Measurements from ENCODE around the gene NUP43. TPM values are rescaled to one million over a fixed set of nuclear protein-coding genes. Genes with fewer than 3 reads are reported as not detected.
"Not testable (repeated sequence)": the region's sequence is repeated elsewhere in the genome, so short reads cannot be mapped to it uniquely, and the experiment has no call there.

Gene NUP43, protein sequence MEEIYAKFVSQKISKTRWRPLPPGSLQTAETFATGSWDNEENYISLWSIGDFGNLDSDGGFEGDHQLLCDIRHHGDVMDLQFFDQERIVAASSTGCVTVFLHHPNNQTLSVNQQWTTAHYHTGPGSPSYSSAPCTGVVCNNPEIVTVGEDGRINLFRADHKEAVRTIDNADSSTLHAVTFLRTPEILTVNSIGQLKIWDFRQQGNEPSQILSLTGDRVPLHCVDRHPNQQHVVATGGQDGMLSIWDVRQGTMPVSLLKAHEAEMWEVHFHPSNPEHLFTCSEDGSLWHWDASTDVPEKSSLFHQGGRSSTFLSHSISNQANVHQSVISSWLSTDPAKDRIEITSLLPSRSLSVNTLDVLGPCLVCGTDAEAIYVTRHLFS
- total RNA-seq (2014; rRNA removed; shearing (Covaris generic)) = 70.0 and 93.3 TPM in 2 replicates

DNA sequence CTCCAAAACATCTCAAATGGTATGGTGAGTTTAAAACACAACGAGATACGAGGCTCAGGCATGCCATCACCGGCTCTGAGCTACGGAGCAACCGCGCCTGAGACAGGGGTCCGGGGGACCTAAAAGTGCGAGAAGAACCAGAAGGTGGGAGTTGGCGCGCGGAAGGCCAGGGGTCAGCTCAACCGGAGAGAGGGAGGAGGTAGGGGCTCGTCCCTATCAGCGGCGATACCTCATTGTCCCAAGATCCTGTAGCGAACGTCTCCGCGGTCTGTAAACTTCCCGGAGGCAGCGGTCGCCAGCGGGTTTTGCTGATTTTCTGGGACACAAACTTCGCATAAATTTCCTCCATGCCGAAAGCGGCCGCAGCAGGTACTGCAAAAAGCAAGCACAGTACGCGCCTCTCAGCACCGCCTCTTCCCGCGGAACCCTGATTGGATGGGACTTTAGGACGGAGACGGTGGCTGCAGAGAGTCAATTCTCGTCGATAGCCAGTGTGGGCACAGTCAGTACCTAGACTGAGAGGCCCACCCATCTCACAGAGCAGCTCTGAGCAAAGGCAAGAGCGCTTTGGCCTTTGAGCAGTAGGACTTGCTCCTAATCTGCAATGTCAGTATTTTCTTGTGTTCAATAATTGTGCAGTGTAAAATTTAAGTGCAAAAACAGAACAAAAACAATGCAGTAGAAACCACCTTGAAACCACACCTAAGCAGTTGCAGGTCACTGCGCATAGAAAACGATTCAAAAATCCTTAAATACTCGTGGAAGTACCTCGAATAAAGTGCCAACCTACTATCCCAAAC, at the start of gene NUP43:
Gene NUP43, minus strand, starts transcription at position 383 of the 800 bp plus-strand sequence. Its CDS starts 34 bp downstream, at position 349.
- DNase-seq (ENCODE audit: low read depth) = peak; percentile 95

DNA sequence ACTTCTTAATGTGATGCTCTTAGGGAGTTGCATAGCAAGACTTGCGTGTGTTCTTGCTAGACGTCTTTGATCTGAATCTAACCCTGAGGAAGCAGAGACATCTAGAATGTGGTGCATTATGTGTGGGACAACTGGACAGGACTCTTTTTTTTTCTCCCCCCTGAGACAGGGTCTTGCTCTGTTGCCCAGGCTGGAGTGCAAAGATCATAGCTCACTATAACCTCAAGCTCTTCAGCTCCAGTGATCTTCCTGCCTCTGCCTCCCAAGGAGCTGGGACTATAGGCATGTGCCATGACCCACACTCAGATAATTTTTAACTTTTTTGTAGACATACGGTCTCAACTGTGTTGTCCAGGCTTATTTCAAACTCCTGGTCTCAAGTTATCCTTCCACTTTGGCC, 37.2 kb upstream of the NUP43 start:
- DNase-seq (ENCODE audit: low read depth) = no peak

DNA sequence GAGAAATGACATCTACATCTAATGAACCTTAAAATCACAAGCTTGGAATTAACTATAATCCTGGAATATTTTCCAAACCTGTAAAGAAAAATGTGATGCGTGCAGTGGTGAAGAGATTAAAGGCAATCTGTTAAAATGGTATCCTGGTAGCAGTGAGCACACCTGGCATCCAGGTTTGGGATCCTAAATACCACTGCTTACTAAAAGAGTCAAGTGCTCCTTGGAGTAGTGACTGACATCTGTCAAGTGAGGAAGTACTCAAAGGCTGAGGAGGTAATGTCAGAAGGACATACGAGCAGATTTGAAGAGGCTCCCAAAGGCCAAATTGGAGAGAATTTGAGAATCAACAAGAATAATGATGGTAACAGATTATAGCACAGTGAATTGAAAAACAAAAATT, 36.0 kb upstream of the NUP43 start:
- no peak for DNase-seq (ENCODE audit: low read depth)

DNA sequence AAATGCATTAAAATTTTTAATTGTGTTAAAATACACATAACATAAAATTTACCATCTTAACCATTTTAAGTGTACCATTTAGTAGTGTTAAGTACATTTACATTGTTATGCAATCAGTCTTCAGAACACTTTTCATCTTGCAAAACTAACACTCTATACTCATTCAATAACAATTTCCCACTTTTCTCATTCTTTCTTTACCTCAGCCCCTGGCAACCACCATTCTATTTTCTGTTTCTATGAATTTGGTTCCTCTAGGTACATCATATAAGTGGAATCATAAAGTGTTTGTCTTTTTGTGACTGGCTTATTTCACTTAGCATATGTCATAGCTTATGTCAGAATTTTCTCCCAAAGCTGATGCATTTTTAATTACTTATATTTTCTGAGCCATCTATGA, 35.4 kb upstream of the NUP43 start:
- DNase-seq (ENCODE audit: low read depth) = no peak

DNA sequence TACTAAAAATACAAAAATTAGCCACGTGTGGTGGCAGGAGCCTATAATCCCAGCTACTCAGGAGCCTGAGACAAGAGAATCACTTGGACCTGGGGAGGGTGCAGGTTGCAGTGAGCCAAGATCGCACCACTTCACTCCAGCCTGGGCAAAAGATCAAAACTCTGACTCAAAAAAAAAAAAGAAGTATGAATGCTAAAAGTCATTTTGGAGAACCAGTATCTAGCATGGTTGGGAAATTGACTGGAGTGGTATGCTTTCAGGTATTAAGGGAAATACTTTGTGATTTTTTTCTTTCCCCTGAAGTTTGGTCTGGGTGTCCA, 33.3 kb upstream of the NUP43 start:
- DNase-seq (ENCODE audit: low read depth) = no peak

DNA sequence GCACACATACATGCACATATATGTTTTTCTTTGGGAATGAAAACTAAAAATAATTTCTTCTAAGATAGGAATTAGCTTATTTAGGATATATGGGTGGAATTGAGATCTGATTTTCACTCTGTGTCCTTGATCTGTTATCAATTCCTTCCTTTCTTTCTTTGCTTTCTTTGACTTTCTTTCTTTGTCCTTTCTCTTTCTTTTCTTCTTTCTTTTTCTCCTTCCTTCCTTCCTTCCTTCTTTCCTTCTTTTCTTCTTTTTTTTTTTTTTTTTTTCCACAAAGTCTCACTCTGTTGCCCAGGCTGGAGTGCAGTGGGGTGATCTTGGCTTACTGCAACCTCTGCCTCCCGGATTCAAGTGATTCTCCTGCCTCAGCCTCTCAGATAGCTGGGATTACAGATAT, 31.3 kb upstream of the NUP43 start:
- no peak for DNase-seq (ENCODE audit: low read depth)

DNA sequence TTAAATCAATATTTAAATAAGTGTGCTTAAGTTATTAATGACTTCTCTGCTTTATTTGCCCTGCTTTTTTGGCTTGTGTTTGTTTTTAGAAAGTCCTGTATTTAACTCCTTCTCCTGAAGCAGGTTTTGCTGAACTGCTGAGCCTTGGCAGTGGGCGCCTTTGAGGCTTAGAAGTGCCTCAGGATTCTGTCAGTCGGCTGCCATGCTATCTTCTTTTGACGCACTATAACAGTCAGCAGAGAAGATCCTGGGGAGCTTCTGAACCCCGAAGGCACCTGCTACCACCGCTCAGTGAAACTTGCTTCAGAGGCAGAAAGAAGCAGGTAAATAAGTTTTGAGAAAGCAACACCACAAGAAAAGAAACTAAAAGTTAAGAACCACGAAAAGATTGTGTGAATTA, 25.6 kb upstream of the NUP43 start:
- DNase-seq (ENCODE audit: low read depth) = no peak

DNA sequence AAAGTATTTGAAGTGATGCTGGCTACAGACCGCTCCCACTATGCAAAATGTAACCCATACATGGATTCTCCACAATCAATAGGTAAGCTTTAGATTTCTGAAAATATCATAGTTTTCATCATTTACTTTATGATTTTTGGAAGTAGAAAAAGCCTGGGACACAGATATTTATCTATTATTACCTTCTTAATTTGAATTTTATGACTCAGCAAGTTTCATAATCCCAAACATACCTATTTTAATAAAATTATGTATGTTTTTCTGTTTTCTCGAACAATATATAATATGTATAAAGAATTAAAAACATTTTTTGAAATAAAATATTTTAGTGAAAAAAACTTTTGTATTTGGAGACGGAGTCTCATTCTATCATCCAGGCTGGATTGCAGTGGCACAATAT, 24.9 kb upstream of the NUP43 start:
- no peak for DNase-seq (ENCODE audit: low read depth)

DNA sequence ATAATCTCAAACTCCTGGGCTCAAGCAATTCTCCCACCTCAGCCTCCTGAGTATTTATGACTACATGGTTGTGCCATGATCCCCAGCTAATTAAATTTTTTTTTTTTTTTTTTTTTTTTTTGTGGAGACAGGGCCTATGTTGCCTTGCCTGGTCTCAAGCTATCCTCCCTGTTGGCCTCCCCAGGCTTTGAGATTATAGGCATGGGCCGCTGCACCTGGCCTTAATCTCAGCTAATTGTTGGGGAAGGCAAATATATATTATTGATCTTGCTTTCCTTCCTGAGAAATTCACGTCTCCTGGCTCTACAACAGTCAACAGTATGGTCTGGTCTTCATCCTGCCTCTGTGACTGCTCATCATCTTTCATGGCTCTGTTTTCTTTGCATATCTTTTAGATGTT, 23.3 kb upstream of the NUP43 start:
- DNase-seq (ENCODE audit: low read depth) = no peak

DNA sequence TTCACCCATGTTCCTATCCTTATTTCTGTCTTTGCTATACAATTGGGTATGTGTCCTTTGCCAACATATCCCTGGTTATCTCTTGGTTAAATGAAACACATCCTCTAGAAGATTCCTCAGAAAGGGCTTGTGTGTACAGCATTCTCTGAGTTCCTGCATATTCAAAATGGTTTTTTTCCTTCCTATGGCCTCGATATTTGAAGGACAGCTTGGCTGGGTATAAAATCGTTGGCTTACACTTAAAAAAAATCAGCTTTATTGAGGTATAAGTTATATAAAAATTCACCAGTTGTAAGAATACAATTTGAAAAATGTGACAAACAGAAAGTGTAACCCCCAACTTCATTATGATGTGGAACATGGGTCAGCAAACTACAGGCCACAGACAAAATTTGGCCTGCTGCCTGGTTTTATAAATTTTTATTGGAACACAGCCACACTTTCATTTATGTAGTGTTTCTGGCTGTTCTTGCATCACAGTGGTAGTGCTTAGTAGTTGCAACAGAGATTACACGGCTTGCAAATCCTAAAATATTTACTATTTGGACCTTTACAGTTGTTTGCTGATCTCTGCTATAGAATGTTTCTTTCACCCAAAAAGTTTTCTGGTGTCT, 19.9 kb upstream of the NUP43 start:
- DNase-seq (ENCODE audit: low read depth) = peak; percentile 89

DNA sequence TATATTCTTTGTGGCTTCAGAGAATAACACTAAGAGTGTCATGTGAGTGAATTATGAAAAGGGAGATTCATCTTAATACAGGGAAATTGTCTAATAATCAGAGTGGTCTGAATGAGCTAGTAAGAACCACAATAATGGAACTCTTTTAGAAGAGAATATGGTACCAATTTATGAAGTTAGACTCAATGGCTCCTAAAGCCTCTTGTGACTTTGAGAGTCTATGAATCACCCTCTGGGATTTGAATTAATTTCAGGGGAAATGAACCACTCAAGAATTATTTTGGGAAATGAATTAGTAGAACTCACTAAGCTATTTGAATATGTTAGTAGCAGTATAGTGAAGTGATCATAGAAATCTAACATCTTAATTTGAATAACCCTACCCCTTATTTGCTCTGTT, 17.5 kb upstream of the NUP43 start:
- DNase-seq (ENCODE audit: low read depth) = peak; percentile 36

DNA sequence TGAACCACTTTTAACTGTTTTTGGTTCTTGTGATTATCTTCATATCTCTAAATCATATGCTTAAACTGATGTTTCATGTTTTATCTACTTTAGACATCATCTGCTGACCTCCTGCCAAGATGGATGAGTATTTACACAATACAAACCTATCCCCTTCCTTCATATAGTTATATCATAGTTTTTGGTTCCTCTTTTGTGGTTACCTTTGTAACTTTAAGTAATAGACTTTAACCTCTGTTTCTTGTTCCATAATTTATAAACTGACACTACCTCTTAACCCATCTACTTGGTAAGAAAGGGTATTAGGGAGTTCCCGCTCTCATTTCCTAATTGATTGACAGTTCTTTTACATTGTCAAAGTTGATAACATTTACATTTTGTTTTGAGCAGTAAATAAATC, 15.1 kb upstream of the NUP43 start:
- DNase-seq (ENCODE audit: low read depth) = no peak

DNA sequence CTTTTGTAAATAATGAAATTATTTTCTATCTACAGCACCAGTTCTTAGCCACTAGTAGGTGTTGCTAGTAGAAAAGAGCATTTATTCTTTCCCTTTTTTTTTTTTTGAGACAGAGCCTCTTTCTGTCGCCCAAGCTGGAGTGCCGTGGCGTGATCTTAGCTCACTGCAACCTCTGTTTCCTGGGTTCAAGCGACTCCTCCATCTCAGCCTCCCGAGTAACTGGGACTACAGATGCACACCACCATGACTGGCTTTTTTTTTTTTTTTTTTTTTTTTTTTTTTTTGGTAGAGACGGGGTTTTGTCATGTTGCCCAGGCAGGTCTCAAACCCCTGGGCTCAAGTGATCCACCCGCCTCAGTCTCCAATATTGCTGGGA, 9.9 kb upstream of the NUP43 start:
- no peak for DNase-seq (ENCODE audit: low read depth)

DNA sequence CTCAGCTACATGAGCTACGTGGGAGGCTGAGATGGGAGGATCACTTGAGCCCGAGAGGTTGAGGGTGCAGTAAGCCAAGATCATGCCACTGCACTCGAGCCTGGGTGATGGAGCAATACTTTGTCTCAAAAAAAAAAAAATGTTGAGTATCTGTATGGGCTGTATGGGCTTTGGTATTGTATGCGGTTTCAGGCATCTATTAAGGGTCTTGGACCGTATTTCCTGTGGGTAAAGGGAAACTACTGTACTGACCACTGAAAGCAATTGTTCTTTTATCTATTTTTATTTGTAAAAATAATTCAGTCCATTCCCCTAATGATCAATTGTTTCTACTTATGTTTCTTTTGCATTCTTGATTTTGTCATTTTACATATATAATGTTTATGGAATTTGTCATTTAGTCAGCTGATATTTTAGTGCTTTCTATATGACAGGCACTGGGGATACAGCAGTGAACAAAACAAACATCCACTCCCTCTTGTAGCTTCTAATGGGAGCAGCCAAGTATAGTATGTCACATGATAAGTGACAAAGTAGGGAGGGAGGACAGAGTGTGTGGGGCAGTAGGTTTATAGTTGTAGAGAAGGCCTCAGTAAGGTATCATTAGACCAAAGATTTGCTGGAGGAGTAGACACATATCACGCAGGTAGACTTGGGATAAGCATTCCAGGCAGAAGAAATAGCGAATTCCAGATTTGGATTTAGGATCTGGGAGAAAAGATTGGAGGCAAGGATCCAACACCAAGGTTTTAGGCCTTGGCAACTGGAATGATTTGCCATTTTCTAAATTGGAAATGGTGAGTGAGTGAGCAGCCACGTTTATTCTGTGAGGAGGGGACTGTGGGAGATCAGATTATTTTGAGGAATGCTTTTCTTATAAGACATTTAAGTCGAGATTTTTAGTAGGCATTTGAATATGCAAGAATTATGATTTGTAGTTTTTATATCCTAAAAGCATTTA, 9.3 kb upstream of the NUP43 start:
- no peak for DNase-seq (ENCODE audit: low read depth)

DNA sequence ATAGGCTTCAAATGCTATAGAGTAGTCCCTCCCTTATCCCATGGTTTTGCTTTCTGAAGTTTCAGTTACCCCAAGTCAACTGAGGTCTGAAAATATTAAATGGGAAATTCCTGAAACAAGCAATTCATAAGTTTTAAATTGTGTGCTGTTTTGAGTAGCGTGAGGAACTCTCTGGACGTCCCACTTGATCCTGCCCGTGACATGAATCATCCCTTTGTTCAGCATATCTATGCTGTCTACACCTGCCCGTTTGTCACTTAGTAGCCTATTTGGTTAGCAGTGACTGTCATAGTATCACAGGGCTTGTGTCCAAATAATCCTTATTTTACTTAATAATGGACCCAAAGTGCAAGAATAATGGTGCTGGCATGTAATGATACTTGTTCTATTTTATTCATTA, 8.2 kb upstream of the NUP43 start:
- no peak for DNase-seq (ENCODE audit: low read depth)

DNA sequence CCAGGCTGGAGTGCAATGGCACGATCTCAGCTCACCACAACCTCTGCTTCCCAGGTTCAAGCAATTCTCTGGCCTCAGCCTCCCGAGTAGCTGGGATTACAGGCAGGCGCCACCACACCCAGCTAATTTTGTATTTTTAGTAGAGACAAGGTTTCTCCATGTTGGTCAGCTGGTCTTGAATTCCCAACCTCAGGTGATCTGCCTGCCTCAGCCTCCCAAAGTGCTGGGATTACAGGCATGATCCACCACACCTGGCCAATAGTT, 7.0 kb upstream of the NUP43 start:
- DNase-seq (ENCODE audit: low read depth) = not testable (repeated sequence)

DNA sequence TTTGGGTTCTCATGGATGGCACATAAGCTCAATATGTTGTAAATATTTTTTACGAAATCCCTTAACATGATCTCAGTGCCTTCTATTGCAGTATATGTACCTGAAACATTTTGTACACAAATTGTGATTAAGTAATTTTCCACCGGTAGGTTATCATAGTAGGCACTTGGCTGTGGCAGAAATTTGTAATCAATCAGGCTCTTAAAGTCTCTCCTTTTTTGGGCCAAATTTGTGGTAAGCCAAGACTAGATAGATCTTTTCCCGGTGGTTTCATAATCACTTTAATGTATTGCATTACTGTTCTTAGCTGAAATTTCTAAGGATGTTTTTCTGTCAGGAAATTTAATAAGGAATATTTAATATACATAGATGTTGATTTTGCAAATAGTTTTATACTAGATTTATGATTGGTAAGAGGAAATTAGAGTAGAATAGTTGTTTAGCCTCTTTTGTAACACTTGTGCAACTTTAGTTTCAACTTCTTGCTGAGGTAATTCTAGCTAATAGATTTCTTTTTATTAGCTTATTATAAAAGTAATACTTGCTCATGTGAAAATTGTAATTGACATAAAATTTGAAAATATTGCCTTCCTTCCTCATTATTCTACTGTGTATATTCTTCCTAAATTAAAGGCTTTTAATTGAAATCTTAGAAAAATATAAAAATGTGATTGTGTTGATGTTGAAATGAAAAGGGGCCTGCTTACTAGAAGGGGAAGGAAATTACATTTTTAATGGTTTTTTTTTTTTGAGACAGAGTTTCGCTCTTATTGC, 6.5 kb upstream of the NUP43 start:
- DNase-seq (ENCODE audit: low read depth) = no peak

DNA sequence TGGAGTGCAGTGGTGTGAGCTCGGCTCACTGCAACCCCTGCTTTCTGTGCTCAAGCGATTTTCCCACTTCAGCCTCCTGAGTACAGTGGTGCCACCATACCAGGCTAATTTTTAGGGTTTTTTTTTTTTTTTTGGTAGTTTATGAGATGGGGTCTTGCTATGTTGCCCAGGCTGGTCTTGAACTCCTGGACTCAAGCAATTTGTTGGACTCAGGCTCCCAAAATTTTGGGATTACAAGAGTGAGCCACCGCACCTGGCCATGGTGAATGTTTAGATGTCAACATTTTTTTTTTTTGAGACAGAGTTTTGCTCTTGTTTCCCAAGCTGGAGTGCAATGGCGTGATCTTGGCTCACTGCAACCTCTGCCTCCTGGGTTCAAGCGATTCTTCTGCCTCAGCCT, 5.6 kb upstream of the NUP43 start:
- DNase-seq (ENCODE audit: low read depth) = not testable (repeated sequence)

DNA sequence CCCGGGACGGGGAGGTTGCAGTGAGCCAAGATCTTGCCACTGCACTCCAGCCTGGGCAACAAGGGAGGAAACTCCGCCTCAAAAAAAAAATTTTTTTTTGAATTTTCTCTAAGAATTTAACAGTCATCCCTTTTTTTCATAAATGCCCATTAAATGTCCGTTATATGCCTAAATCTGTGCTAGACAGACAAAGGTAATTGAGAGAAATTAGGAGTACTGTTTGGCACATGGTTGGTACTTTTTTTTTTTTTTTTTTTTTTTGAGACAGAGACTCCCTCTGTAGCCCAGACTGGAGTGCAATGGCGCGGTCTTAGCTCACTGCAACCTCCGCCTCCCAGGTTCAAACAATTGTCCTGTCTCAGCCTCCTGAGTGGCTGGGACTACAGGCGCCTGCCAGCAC, 4.9 kb upstream of the NUP43 start:
- no peak for DNase-seq (ENCODE audit: low read depth)

DNA sequence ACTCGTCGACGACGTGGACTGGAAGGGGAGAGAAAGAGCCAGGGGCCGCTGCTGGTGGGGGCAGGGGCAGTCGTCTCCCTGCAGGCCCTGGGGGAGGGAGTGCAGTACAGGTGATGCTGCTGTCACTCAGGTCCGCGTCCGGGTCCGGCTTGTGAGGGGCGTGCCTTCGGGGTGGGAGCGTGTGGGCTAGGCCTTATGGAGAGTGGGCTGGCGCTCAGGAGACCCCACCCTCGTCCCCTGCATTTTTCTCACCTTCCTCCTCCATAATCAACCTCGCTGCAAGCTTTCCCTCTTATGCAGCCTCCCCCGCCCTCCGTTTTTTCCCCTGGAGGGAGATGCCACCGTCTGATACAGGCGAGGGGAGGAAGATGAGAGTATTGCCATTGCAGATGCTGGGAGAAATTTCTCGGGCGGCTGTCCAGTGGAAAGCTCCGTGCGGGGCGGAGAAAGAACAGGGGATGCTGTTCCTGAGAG, 3.8 kb upstream of the NUP43 start:
- peak; percentile 72 for DNase-seq (ENCODE audit: low read depth)

DNA sequence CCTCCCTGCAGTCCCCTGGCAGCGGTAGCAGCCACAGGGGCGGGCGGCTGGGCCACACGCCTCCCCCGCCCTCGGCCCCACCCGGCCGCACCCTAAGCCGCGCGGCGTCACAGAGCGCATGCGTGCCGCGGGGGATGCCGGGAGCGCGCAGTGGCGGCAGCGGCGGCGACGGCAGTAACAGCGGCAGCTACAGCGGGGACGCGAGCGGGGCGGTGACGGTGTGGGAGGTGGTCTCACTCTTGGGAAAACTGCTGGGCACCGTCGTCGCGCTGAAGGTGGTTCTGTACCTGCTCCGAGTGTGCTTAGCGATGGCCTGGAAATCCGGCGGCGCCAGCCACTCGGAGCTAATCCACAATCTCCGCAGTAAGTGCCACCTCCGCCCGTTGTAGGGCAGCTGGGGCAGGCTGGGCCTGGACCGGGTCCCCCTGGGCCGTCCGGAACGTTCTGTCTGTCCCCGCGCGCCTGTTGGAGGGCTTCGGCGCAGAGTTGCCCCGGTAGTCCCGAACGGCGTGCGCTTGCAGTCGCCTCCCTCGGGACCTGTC, 3.3 kb upstream of the NUP43 start, which contains the start of gene PCMT1:
Gene PCMT1, plus strand, starts transcription at position 148 of the 542 bp plus-strand sequence. Its CDS starts 161 bp downstream, at position 309.
- DNase-seq (ENCODE audit: low read depth) = peak; percentile 95

Data from M059J (cell line).